Suprapubic skin (tissue), 3 donors: ENCODE data around the gene PDE2A.
A peak's percentile ranks its signal among the peaks of the same experiment; 100 is the strongest.

Source experiments
- CTCF ChIP-seq, 2 donors: fragments of 200-600 bp in 1 of 2; fragments of 450-650 bp in 1 of 2; sonication (generic) in 1 of 2; IDR thresholded peaks; one replicate each; pipeline ENCODE4 v1.5.1; 2016 to 2019; ENCODE audit warnings: antibody characterized with exemption in 2 of 2, mild to moderate bottlenecking in 1 of 2, moderate library complexity in 1 of 2
- POLR2AphosphoS5 ChIP-seq, 3 donors: sonication (generic); formaldehyde crosslinking; IDR thresholded peaks; one replicate each; pipeline ENCODE4 v1.6.1; 2017; ENCODE audit warnings: antibody characterized with exemption in 3 of 3

- TF ChIP-seq CTCF (IDR thresholded peaks at IDR 0.05), result peak; percentile 81 to 95
- no peak for TF ChIP-seq POLR2AphosphoS5 (IDR thresholded peaks at IDR 0.05)
These were observed 88.4 kb downstream of the PDE2A start for GRCh38 chr11:72585762-72586311.
